Loucy (cell line): ENCODE results near the gene EXD3.

Experiments used
- H2AFZ ChIP-seq: fragments of 200-600 bp; sonication (generic); 2 replicates; pipeline ENCODE4 v1.6.0; 2016; ENCODE audit warnings: antibody characterized with exemption, mild to moderate bottlenecking, low read length, moderate library complexity
- H3F3A ChIP-seq: fragments of 200-600 bp; 2 replicates; pipeline ENCODE4 v1.6.0; 2016; ENCODE audit warnings: antibody characterized with exemption, low read depth, mild to moderate bottlenecking
- H3K27me3 ChIP-seq: fragments of 200-600 bp; sonication (generic); 2 replicates; pipeline ENCODE4 v1.6.1; 2014; ENCODE audit warnings: low read length, mild to moderate bottlenecking; ENCODE audit not compliant: insufficient read depth, poor library complexity, severe bottlenecking
- H3K36me3 ChIP-seq: fragments of 200-600 bp; sonication (generic); 2 replicates; pipeline ENCODE4 v1.6.1; 2016; ENCODE audit warnings: low read length; ENCODE audit not compliant: insufficient read depth
- H3K4me1 ChIP-seq: fragments of 200-600 bp; sonication (generic); 2 replicates; pipeline ENCODE4 v1.5.1; 2014; ENCODE audit warnings: low read length, mild to moderate bottlenecking; ENCODE audit not compliant: insufficient read depth, poor library complexity, severe bottlenecking
- H3K4me2 ChIP-seq: fragments of 200-600 bp; sonication (generic); 2 replicates; pipeline ENCODE4 v1.6.0; 2014; ENCODE audit warnings: antibody characterized with exemption, low read length, low read depth, mild to moderate bottlenecking; ENCODE audit not compliant: poor library complexity, severe bottlenecking
- H3K4me3 ChIP-seq: fragments of 200-600 bp; sonication (generic); 2 replicates; pipeline ENCODE4 v1.5.1; 2014; ENCODE audit warnings: low read length, mild to moderate bottlenecking, mixed read lengths; ENCODE audit not compliant: poor library complexity, severe bottlenecking
- H3K79me2 ChIP-seq: fragments of 200-600 bp; sonication (generic); 2 replicates; pipeline ENCODE4 v1.6.1; 2014; ENCODE audit warnings: low read length; ENCODE audit not compliant: insufficient read depth
- H3K9ac ChIP-seq: fragments of 200-600 bp; sonication (generic); 2 replicates; pipeline ENCODE4 v1.6.0; 2014; ENCODE audit warnings: mild to moderate bottlenecking, low read depth, low read length, moderate library complexity; ENCODE audit not compliant: poor library complexity, severe bottlenecking
- H3K9me2 ChIP-seq: fragments of 200-600 bp; sonication (generic); replicated peaks from 2 replicates; pipeline ENCODE4 v1.6.1; 2016; ENCODE audit warnings: low read depth, low read length, mixed read lengths
- H3K9me3 ChIP-seq: fragments of 200-600 bp; sonication (generic); 2 replicates; pipeline ENCODE4 v1.6.1; 2014; ENCODE audit warnings: mild to moderate bottlenecking, antibody characterized with exemption, low read length, low read depth; ENCODE audit not compliant: insufficient read depth
- H4K20me1 ChIP-seq: fragments of 200-600 bp; sonication (generic); 2 replicates; pipeline ENCODE4 v1.6.0; 2014; ENCODE audit warnings: antibody characterized with exemption, low read length, mild to moderate bottlenecking; ENCODE audit not compliant: insufficient read depth, poor library complexity, severe bottlenecking
- EZH2phosphoT487 ChIP-seq: fragments of 200-600 bp; IDR thresholded peaks from 2 replicates; pipeline ENCODE4 v1.6.1; 2018; ENCODE audit warnings: antibody characterized with exemption, mild to moderate bottlenecking, moderate library complexity, borderline replicate concordance
- TF ChIP-seq, protein P1 (sequence below): fragments of 200-600 bp; sonication (generic); conservative IDR thresholded peaks from 2 replicates; pipeline ENCODE4 v1.5.1; 2014; ENCODE audit warnings: mild to moderate bottlenecking, antibody characterized with exemption, low read length

Gene EXD3

DNA sequence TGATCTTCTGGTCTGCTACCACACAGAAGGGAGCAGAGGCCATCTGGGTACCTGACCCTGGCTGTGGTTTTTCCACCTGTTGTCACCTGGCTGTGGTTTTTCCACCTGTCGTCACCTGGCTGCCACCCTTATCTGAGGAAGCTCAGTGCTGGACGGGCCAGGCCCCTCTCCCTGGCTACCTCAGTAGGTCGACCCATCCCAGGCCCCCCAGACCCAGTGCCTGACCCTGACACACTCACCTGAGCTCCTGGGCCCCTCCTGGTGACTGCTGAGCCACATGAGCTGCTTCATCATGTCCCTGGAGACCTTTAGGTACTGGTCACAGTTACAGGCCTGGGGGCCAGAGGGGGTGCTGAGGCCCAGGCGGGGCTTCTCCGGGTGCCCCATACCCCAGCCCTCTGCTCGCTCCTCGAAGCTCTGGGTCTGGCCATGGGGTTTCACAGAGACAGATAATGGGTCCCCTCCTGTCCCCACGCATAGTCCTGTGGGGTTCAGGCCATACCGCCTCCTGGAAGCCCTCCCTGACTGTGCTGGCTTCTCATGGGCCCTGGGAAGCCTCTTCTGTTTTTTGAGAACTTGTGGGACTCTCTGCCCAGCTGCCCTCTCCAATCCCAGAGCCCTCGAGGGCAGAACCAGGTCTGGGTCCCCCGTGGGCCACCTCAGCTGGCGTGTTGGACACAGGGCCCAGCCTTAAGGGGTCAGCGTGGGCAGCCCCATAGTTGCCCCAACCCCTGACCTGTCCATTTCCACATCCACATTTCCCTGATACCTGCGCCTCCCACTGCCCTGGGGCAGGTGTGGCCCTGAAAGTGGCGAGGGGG lies 113.4 kb downstream of the EXD3 start:
- TF ChIP-seq, protein P1, sequence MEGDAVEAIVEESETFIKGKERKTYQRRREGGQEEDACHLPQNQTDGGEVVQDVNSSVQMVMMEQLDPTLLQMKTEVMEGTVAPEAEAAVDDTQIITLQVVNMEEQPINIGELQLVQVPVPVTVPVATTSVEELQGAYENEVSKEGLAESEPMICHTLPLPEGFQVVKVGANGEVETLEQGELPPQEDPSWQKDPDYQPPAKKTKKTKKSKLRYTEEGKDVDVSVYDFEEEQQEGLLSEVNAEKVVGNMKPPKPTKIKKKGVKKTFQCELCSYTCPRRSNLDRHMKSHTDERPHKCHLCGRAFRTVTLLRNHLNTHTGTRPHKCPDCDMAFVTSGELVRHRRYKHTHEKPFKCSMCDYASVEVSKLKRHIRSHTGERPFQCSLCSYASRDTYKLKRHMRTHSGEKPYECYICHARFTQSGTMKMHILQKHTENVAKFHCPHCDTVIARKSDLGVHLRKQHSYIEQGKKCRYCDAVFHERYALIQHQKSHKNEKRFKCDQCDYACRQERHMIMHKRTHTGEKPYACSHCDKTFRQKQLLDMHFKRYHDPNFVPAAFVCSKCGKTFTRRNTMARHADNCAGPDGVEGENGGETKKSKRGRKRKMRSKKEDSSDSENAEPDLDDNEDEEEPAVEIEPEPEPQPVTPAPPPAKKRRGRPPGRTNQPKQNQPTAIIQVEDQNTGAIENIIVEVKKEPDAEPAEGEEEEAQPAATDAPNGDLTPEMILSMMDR = no peak
- no peak for TF ChIP-seq EZH2phosphoT487
- H2AFZ ChIP-seq = no peak overlapping the region
- H3K4me2 ChIP-seq = no peak overlapping the region
- no peak overlapping the region for H3K9ac ChIP-seq
- H3K27me3 ChIP-seq = no peaks in the 10 kb centered on the region
- H3K36me3 ChIP-seq = no peaks in the 10 kb centered on the region
- H4K20me1 ChIP-seq = no peaks in the 10 kb centered on the region
- H3K9me2 ChIP-seq = no peaks in the 10 kb centered on the region
- H3K9me3 ChIP-seq = no peaks in the 10 kb centered on the region
- H3K4me3 ChIP-seq = no peak overlapping the region
- no peaks in the 10 kb centered on the region for H3K79me2 ChIP-seq
- no peaks in the 10 kb centered on the region for H3F3A ChIP-seq
- no peaks in the 10 kb centered on the region for H3K4me1 ChIP-seq

DNA sequence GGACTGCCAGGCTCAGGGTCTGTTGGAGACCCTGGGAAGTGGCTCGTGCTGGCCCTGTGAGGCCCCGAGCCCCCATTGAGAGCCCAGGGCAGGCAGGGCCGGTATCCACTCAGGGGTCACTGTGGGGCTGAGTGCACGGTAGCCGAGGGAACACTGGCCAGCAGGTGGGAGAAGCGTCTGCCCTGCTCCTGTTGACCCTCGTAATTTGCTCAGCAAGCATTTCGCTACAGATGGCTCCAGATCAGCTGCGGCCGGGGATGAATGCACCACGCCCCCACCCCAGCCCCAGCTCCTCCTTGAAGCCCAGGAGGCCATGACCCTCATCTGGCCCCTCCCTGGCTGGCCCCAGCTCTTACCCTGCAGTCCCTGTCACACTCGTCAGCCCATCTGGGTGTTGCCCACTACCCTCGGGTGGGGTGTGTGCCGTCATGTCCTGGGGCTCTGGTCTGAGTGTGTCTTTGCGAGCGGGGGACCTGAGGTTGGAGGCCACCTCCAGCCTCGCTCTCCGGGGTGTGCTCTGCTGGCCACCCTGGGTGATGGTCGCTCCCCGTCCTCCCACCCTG lies 114.8 kb downstream of the EXD3 start:
- no peaks in the 10 kb centered on the region for H3K4me1 ChIP-seq
- H3K79me2 ChIP-seq = no peaks in the 10 kb centered on the region
- no peak overlapping the region for H3K4me2 ChIP-seq

DNA sequence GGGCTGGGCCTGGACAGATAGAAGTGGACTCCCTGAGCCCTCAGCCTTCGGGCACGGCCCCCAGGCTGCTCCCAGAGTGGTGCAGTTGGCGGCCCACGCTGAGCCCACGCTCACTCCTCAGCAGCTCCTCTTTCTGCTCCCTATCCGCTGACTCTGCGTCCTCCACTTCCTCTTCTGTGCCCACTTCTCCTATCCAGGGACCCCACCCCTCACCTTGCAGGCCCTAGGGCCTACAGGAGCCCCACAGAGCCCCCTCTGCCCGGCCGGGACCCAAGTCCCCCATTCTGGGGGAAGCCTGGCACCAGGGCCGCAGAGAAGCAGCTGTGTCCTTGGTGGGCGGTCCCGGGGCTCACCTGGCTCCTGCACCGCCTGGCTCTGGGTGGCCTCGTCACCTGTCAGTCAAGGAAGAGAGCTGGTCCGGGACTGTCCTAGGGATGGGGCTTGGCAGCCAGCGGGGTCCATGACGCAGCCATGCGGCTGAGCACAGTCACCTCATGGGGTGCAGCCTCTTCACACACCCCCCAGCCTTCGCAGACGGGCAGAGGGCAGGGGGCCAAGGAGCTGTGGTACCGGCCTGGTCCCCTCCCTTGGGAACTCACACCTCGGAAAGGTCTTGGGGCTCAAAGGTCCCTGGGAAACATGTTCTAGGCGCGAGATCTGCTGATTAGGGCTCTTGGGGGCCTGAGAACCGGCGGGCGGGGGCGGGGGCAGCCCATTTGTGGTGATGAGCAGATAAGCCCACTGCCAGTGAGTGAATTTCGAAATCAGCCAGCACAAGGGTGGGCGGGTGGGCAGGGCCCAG lies 115.5 kb downstream of the EXD3 start:
- no peaks in the 10 kb centered on the region for H3K9me3 ChIP-seq
- no peaks in the 10 kb centered on the region for H3K36me3 ChIP-seq
- no peak for TF ChIP-seq EZH2phosphoT487
- H3K4me2 ChIP-seq = no peak overlapping the region
- no peak overlapping the region for H3K4me3 ChIP-seq
- no peak overlapping the region for H3K9ac ChIP-seq
- H3K27me3 ChIP-seq = no peaks in the 10 kb centered on the region
- no peaks in the 10 kb centered on the region for H3K9me2 ChIP-seq
- no peaks in the 10 kb centered on the region for H3K79me2 ChIP-seq
- no peak overlapping the region for H2AFZ ChIP-seq
- no peaks in the 10 kb centered on the region for H4K20me1 ChIP-seq
- no peaks in the 10 kb centered on the region for H3K4me1 ChIP-seq
- H3F3A ChIP-seq = no peaks in the 10 kb centered on the region

More for the DNA sequence above, 114.8 kb downstream of the EXD3 start:
- H3K9me2 ChIP-seq = no peaks in the 10 kb centered on the region
- H3K4me3 ChIP-seq = no peak overlapping the region
- no peak overlapping the region for H2AFZ ChIP-seq
- no peak for TF ChIP-seq EZH2phosphoT487
- TF ChIP-seq, protein P1 = no peak
- H3F3A ChIP-seq = no peaks in the 10 kb centered on the region
- no peaks in the 10 kb centered on the region for H4K20me1 ChIP-seq
- no peaks in the 10 kb centered on the region for H3K36me3 ChIP-seq
- H3K27me3 ChIP-seq = no peaks in the 10 kb centered on the region
- H3K9ac ChIP-seq = no peak overlapping the region
- no peaks in the 10 kb centered on the region for H3K9me3 ChIP-seq
